ENCODE data around the gene SLC38A1. TPM values are rescaled to one million over a fixed set of nuclear protein-coding genes. Genes with fewer than 3 reads are reported as not detected.

The SLC38A1 gene
- total and polyA plus RNA-seq, 2 donors from 2014 or later: 13.3 to 124 TPM

GRCh38 chr12:46269429-46270241 lies 792 bp upstream of the SLC38A1 start:
- H3K27me3 ChIP-seq (ENCODE audit: control insufficient read depth, insufficient read depth, low read length): no peaks in the 10 kb centered on the region
- TF ChIP-seq CTCF (IDR thresholded peaks at IDR 0.05; ENCODE audit: borderline replicate concordance, extremely low read depth, insufficient read depth): no peak
- DNase-seq (peak in 4 of 5 donors; percentile 70 to 77 (median 74)), FAIRE-seq (no peak)
- no peaks in the 10 kb centered on the region for H3K36me3 ChIP-seq (ENCODE audit: control insufficient read depth in 2 of 3, insufficient read depth in 3 of 3, low read length in 3 of 3)
- intact Hi-C loops (cut with DNase I): no loop called here
- peaks cover 0 to 21% (median 3%) of the 10 kb centered on the region in 3 donors for H3K4me1 ChIP-seq (ENCODE audit: control insufficient read depth in 2 of 3, insufficient read depth in 2 of 3, low read depth in 1 of 3, low read length in 3 of 3)
- H3K9me3 ChIP-seq (ENCODE audit: control insufficient read depth in 2 of 3, insufficient read depth in 1 of 3, low read length in 3 of 3): no peaks in the 10 kb centered on the region
- H3K27ac ChIP-seq (ENCODE audit: low read depth in 2 of 2, low read length in 2 of 2): peak overlapping the region; percentile 82 to 95
- H3K4me3 ChIP-seq (ENCODE audit: low read length in 3 of 3): peak overlapping the region; percentile 49 to 75 (median 50)
- H3K9ac ChIP-seq (ENCODE audit: low read length in 3 of 3): peak overlapping the region in 2 of 3 donors; percentile 12 to 82

- Histone ChIP-seq H3K4me3 (ENCODE audit: low read length in 3 of 3) (peak overlapping the region; percentile 71 to 76 (median 75)), H3K4me1 (ENCODE audit: control insufficient read depth in 2 of 3, insufficient read depth in 2 of 3, low read depth in 1 of 3, low read length in 3 of 3) (peaks cover 0 to 21% (median 3%) of the 10 kb centered on the region in 3 donors), H3K9ac (ENCODE audit: low read length in 3 of 3) (peak overlapping the region; percentile 54 to 82 (median 74)), H3K27me3 (ENCODE audit: control insufficient read depth, insufficient read depth, low read length) (no peaks in the 10 kb centered on the region), H3K9me3 (ENCODE audit: control insufficient read depth in 2 of 3, insufficient read depth in 1 of 3, low read length in 3 of 3) (no peaks in the 10 kb centered on the region), H3K36me3 (ENCODE audit: control insufficient read depth in 2 of 3, insufficient read depth in 3 of 3, low read length in 3 of 3) (no peaks in the 10 kb centered on the region), H3K27ac (ENCODE audit: low read depth in 2 of 2, low read length in 2 of 2) (peak overlapping the region; percentile 82 to 95)
- no peak for FAIRE-seq
- peak in 4 of 5 donors; percentile 39 to 70 (median 50) for DNase-seq
- TF ChIP-seq CTCF (IDR thresholded peaks at IDR 0.05; ENCODE audit: borderline replicate concordance, extremely low read depth, insufficient read depth): no peak
- intact Hi-C loops (cut with DNase I): no loop called here
Measured at GRCh38 chr12:46267825-46268582, 839 bp downstream of the SLC38A1 start.

DNA sequence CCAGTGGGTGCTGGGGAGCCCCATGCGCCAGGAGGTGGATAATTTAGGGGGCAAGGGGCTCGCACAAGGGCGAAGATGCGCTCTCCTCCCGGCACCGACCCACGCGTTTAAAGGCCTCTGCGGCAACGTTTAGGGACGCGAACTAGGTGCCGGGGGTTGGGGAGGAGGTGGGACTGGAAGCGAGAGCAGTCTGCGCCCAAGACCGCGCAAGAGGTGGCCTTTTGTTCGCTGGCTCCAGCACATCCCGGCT lies 1.3 kb downstream of the SLC38A1 start:
- Histone ChIP-seq H3K27ac (ENCODE audit: low read depth in 2 of 2, low read length in 2 of 2) (peak overlapping the region; percentile 82 to 95), H3K9ac (ENCODE audit: low read length in 3 of 3) (peak overlapping the region; percentile 54 to 82 (median 82)), H3K36me3 (ENCODE audit: control insufficient read depth in 2 of 3, insufficient read depth in 3 of 3, low read length in 3 of 3) (no peaks in the 10 kb centered on the region), H3K27me3 (ENCODE audit: control insufficient read depth, insufficient read depth, low read length) (no peaks in the 10 kb centered on the region), H3K9me3 (ENCODE audit: control insufficient read depth in 2 of 3, insufficient read depth in 1 of 3, low read length in 3 of 3) (no peaks in the 10 kb centered on the region), H3K4me1 (ENCODE audit: control insufficient read depth in 2 of 3, insufficient read depth in 2 of 3, low read depth in 1 of 3, low read length in 3 of 3) (peaks cover 0 to 21% (median 3%) of the 10 kb centered on the region in 3 donors), H3K4me3 (ENCODE audit: low read length in 3 of 3) (peak overlapping the region; percentile 71 to 76 (median 75))
- DNase-seq (peak in 1 of 5 donors; percentile 69), FAIRE-seq (no peak)
- no peak for TF ChIP-seq CTCF (IDR thresholded peaks at IDR 0.05; ENCODE audit: borderline replicate concordance, extremely low read depth, insufficient read depth)
- intact Hi-C loops (cut with DNase I): no loop called here
